H9 (cell line): ENCODE results near the gene ADAMTSL4. TPM values are rescaled to one million over a fixed set of nuclear protein-coding genes. Genes with fewer than 3 reads are reported as not detected.

ENCODE experiments used
- DNase-seq: peaks from one replicate; pipeline ENCODE4 v3.0.0-alpha.2; 2017
- H2AFZ ChIP-seq: one replicate; pipeline ENCODE4 v1.6.1; 2013; ENCODE audit warnings: mild to moderate bottlenecking, low read length, control low read depth, moderate library complexity
- H2AK5ac ChIP-seq: 2 replicates; pipeline ENCODE4 v1.6.1; 2013; ENCODE audit warnings: low read length, control low read depth, mixed read lengths; ENCODE audit not compliant: insufficient read length
- H2BK120ac ChIP-seq: one replicate; pipeline ENCODE4 v1.6.1; 2013; ENCODE audit warnings: low read depth, mild to moderate bottlenecking, low read length, control low read depth, inconsistent platforms; ENCODE audit not compliant: poor library complexity, severe bottlenecking
- H2BK12ac ChIP-seq: 2 replicates; pipeline ENCODE4 v1.6.1; 2013; ENCODE audit warnings: low read length, control low read depth, mixed read lengths, low read depth; ENCODE audit not compliant: insufficient read length
- H2BK15ac ChIP-seq: 2 replicates; pipeline ENCODE4 v1.6.1; 2013; ENCODE audit warnings: low read depth, low read length, control low read depth
- H2BK20ac ChIP-seq: one replicate; pipeline ENCODE4 v1.6.1; 2013; ENCODE audit warnings: low read depth, mild to moderate bottlenecking, low read length, control low read depth, inconsistent platforms; ENCODE audit not compliant: poor library complexity, severe bottlenecking
- H2BK5ac ChIP-seq: 2 replicates; pipeline ENCODE4 v1.6.1; 2013; ENCODE audit warnings: low read length, control low read depth, mixed read lengths; ENCODE audit not compliant: insufficient read length
- H3K14ac ChIP-seq: 2 replicates; pipeline ENCODE4 v1.6.1; 2013; ENCODE audit warnings: low read length, control low read depth; ENCODE audit not compliant: insufficient read depth
- H3K18ac ChIP-seq: 2 replicates; pipeline ENCODE4 v1.6.1; 2013; ENCODE audit warnings: low read depth, mild to moderate bottlenecking, mixed read lengths, low read length, control low read depth; ENCODE audit not compliant: insufficient read length
- H3K23ac ChIP-seq: 2 replicates; pipeline ENCODE4 v1.6.1; 2013; ENCODE audit warnings: low read length, control low read depth, mixed read lengths, low read depth; ENCODE audit not compliant: insufficient read length
- H3K23me2 ChIP-seq: 2 replicates; pipeline ENCODE4 v1.6.1; 2013; ENCODE audit warnings: low read depth, mild to moderate bottlenecking, mixed read lengths, low read length, control low read depth; ENCODE audit not compliant: insufficient read length, poor library complexity, severe bottlenecking
- H3K27ac ChIP-seq: 2 replicates; pipeline ENCODE4 v1.5.1; 2013; ENCODE audit warnings: low read length, control low read depth, mixed read lengths, low read depth; ENCODE audit not compliant: insufficient read length
- H3K27me3 ChIP-seq: 2 replicates; pipeline ENCODE4 v1.6.1; 2013; ENCODE audit warnings: low read length, control low read depth, inconsistent platforms; ENCODE audit not compliant: insufficient read depth
- H3K4ac ChIP-seq: 2 replicates; pipeline ENCODE4 v1.6.1; 2013; ENCODE audit warnings: low read depth, mild to moderate bottlenecking, control low read depth, inconsistent platforms, low read length, moderate library complexity
- H3K4me1 ChIP-seq: 2 replicates; pipeline ENCODE4 v1.6.1; 2013; ENCODE audit warnings: low read length, control low read depth, inconsistent platforms; ENCODE audit not compliant: insufficient read depth
- H3K4me2 ChIP-seq: 2 replicates; pipeline ENCODE4 v1.6.1; 2013; ENCODE audit warnings: low read length, control low read depth, mixed read lengths; ENCODE audit not compliant: insufficient read length, insufficient read depth
- H3K56ac ChIP-seq: 2 replicates; pipeline ENCODE4 v1.6.1; 2013; ENCODE audit warnings: low read depth, mild to moderate bottlenecking, mixed read lengths, low read length, control low read depth; ENCODE audit not compliant: insufficient read length
- H3K79me1 ChIP-seq: 2 replicates; pipeline ENCODE4 v1.6.1; 2013; ENCODE audit warnings: low read depth, mild to moderate bottlenecking, moderate library complexity, low read length, control low read depth, inconsistent platforms; ENCODE audit not compliant: insufficient read depth, poor library complexity, severe bottlenecking
- H3K79me2 ChIP-seq: 2 replicates; pipeline ENCODE4 v1.6.1; 2013; ENCODE audit warnings: low read length, control low read depth, inconsistent platforms; ENCODE audit not compliant: insufficient read depth
- H3K9ac ChIP-seq: 2 replicates; pipeline ENCODE4 v1.6.1; 2013; ENCODE audit warnings: low read length, control low read depth, mixed read lengths; ENCODE audit not compliant: insufficient read length; ENCODE audit errors: extremely low read depth
- H3K9me3 ChIP-seq: one replicate; pipeline ENCODE4 v1.6.1; 2013; ENCODE audit warnings: low read depth, low read length, inconsistent platforms; ENCODE audit not compliant: control insufficient read depth
- H3T11ph ChIP-seq: one replicate; pipeline ENCODE4 v1.6.1; 2013; ENCODE audit warnings: mild to moderate bottlenecking, low read length, control low read depth, inconsistent platforms
- H4K20me1 ChIP-seq: one replicate; pipeline ENCODE4 v1.6.1; 2013; ENCODE audit not compliant: control insufficient read depth, insufficient read length, insufficient read depth
- H4K5ac ChIP-seq: 2 replicates; pipeline ENCODE4 v1.6.1; 2013; ENCODE audit warnings: low read depth, mild to moderate bottlenecking, mixed read lengths, low read length, control low read depth; ENCODE audit not compliant: insufficient read length
- H4K8ac ChIP-seq: replicated peaks from 2 replicates; pipeline ENCODE4 v1.6.1; 2013; ENCODE audit warnings: low read length, control low read depth, mixed read lengths, low read depth; ENCODE audit not compliant: insufficient read length
- H4K91ac ChIP-seq: 2 replicates; pipeline ENCODE4 v1.6.1; 2013; ENCODE audit warnings: low read depth, mild to moderate bottlenecking, moderate library complexity, mixed read lengths, low read length, control low read depth; ENCODE audit not compliant: insufficient read length
- H3K27ac Mint-ChIP-seq, 3 experiments: 2 replicates in 2 of 3; 3 replicates in 1 of 3; pipeline ENCODE4 v1.8.0; 2020 to 2021; ENCODE audit warnings: mixed read lengths in 3 of 3, mild to moderate bottlenecking in 1 of 3, moderate library complexity in 1 of 3
- H3K27me3 Mint-ChIP-seq: 2 replicates; pipeline ENCODE4 v1.8.0; 2021; ENCODE audit warnings: low read depth, mild to moderate bottlenecking, moderate library complexity, mixed read lengths
- H3K36me3 Mint-ChIP-seq, 3 experiments: 2 replicates in 2 of 3; 3 replicates in 1 of 3; pipeline ENCODE4 v1.8.0; 2020 to 2021; ENCODE audit warnings: low read depth in 3 of 3, mixed read lengths in 3 of 3; ENCODE audit not compliant: insufficient read depth in 1 of 3
- H3K4me1 Mint-ChIP-seq, 2 experiments: 2 replicates each; pipeline ENCODE4 v1.8.0; 2020; ENCODE audit warnings: mixed read lengths in 2 of 2
- H3K4me3 Mint-ChIP-seq, 2 experiments: 2 replicates in 1 of 2; 3 replicates in 1 of 2; pipeline ENCODE4 v1.8.0; 2020 to 2021; ENCODE audit warnings: mild to moderate bottlenecking in 2 of 2, mixed read lengths in 2 of 2, moderate library complexity in 1 of 2
- H3K9me3 Mint-ChIP-seq, 2 experiments: 2 replicates in 1 of 2; 3 replicates in 1 of 2; pipeline ENCODE4 v1.8.0; 2020; ENCODE audit warnings: mild to moderate bottlenecking in 2 of 2, mixed read lengths in 2 of 2, moderate library complexity in 1 of 2
- CTCF ChIP-seq: fragments of 200-600 bp; sonication (generic); conservative IDR thresholded peaks from 3 replicates; pipeline ENCODE4 v1.8.0; 2021; ENCODE audit warnings: antibody characterized with exemption, mild to moderate bottlenecking
- WGBS: extraction: QIAGEN DNeasy Blood & Tissue Kit; methylation state at CpG from one replicate; pipeline ENCODE4 v1.1.7; 2013; ENCODE audit warnings: missing lambda C conversion rate, low lambda C conversion rate, mixed read lengths; ENCODE audit not compliant: insufficient read length; ENCODE audit errors: extremely low coverage; 5-methylcytosine and 5-hydroxymethylcytosine counted together
- microRNA-seq: library from miRNA; unstranded; fragments of <30 nt; microRNA quantifications from one replicate; pipeline ENCODE4, GENCODE V29; 2020; ENCODE audit warnings: borderline microRNAs expressed
- total RNA-seq: library from RNA; stranded (reverse); gene quantifications from 2 replicates; pipeline ENCODE4 v1.2.1, GENCODE V29; 2021

ADAMTSL4 gene
- total RNA-seq, 1 experiment from 2014 or later, result 6.1 TPM

- Mint-ChIP-seq H3K27me3 (no peaks in the 10 kb centered on the region), H3K4me3 (no peak overlapping the region), H3K9me3 (no peaks in the 10 kb centered on the region), H3K36me3 (peaks cover 14 to 34% (median 24%) of the 10 kb centered on the region in 3 experiments; a peak in 6 of 7 replicates), H3K4me1 (peaks cover 20 to 23% of the 10 kb centered on the region in 2 experiments), H3K27ac (peak overlapping the region; percentile 54 to 94 (median 90); a peak in 6 of 7 replicates)
- H2AFZ ChIP-seq, result no peak overlapping the region
- H2BK20ac ChIP-seq, result no peak overlapping the region
- H2BK120ac ChIP-seq, result peak overlapping the region; percentile 1
- H3K9me3 ChIP-seq, result no peaks in the 10 kb centered on the region
- no CpG with 5 or more reads among the region's 2 CpGs for WGBS
- no peaks in the 10 kb centered on the region for H3K27me3 ChIP-seq
- H2BK12ac ChIP-seq, result no peak overlapping the region
- H4K20me1 ChIP-seq, result no peaks in the 10 kb centered on the region
- DNase-seq, result no peak
- H3K23me2 ChIP-seq, result no peaks in the 10 kb centered on the region
- H4K91ac ChIP-seq, result no peak overlapping the region
- no peak overlapping the region for H3K4me2 ChIP-seq
- no peak overlapping the region for H3K56ac ChIP-seq
- H3K18ac ChIP-seq, result no peak overlapping the region
- H2BK15ac ChIP-seq, result no peak overlapping the region
- H3K4me1 ChIP-seq, result no peaks in the 10 kb centered on the region; the same call in 1 of the 2 replicates
- H2BK5ac ChIP-seq, result no peak overlapping the region
- H3K79me2 ChIP-seq, result no peaks in the 10 kb centered on the region
- 0 out of 2 replicates have a peak overlapping the region, but pooled peaks have one; percentile 78 for H3K14ac ChIP-seq
- H3K9ac ChIP-seq, result no peak overlapping the region
- H3K4ac ChIP-seq, result no peak overlapping the region
- no peak for TF ChIP-seq CTCF
- peak overlapping the region; percentile 55 for H3K27ac ChIP-seq
- H4K5ac ChIP-seq, result no peak overlapping the region
- H4K8ac ChIP-seq, result no peak overlapping the region
- H2AK5ac ChIP-seq, result no peak overlapping the region
- no peak overlapping the region for H3K23ac ChIP-seq
- H3T11ph ChIP-seq, result no peak overlapping the region
- no peaks in the 10 kb centered on the region for H3K79me1 ChIP-seq
Measured at GRCh38 chr1:150609732-150610131, 60.5 kb downstream of the ADAMTSL4 start.

Small RNAs within 50 kb of the gene (microRNA-seq; reads per million reads assigned to microRNA genes)
- not detected for gene MIR4257

Other genes starting within 250 kb of the ADAMTSL4 start
- gene PRPF3, start 227.9 kb upstream of the ADAMTSL4 start, total RNA-seq, result 82.3 and 86.1 TPM in 2 replicates
- 37.9 and 39.0 TPM in 2 replicates for gene RPRD2, start 185.3 kb upstream of the ADAMTSL4 start, total RNA-seq
- 36.5 and 38.8 TPM in 2 replicates for gene TARS2, start 62.0 kb upstream of the ADAMTSL4 start, total RNA-seq
- 0.88 and 1.4 TPM in 2 replicates for gene ECM1, start 41.3 kb upstream of the ADAMTSL4 start, total RNA-seq
- gene FALEC, start 33.7 kb upstream of the ADAMTSL4 start, total RNA-seq, result not detected in 2 replicates
- gene MCL1, start 30.2 kb downstream of the ADAMTSL4 start, total RNA-seq, result 247 and 250 TPM in 2 replicates
- gene ENSA, start 80.2 kb downstream of the ADAMTSL4 start, total RNA-seq, result 212 and 218 TPM in 2 replicates
- 30.0 and 30.5 TPM in 2 replicates for gene GOLPH3L, start 147.7 kb downstream of the ADAMTSL4 start, total RNA-seq
- gene HORMAD1, start 171.5 kb downstream of the ADAMTSL4 start, total RNA-seq, result not detected in 2 replicates
- gene CTSS, start 216.4 kb downstream of the ADAMTSL4 start, total RNA-seq, result not detected in 2 replicates